H1 (cell line): ENCODE measurements around the gene CLPTM1L.

ENCODE experiments used
- HDAC6 ChIP-seq: IDR thresholded peaks from one replicate; pipeline ENCODE4 v1.7.1; 2012; ENCODE audit warnings: low read depth, mild to moderate bottlenecking, inconsistent platforms, low read length, moderate library complexity
- POLR2AphosphoS5 ChIP-seq: IDR thresholded peaks from 2 replicates; pipeline ENCODE4 v1.6.1; 2011; ENCODE audit warnings: low read depth, low read length
- SIN3A ChIP-seq, 2 experiments: IDR thresholded peaks in 1 of 2; conservative IDR thresholded peaks in 1 of 2; 2 replicates each; pipeline ENCODE4 v1.6.1; 2011 to 2012; ENCODE audit warnings: low read length in 2 of 2, improper control_type of control experiment in 1 of 2, low read depth in 1 of 2, mild to moderate bottlenecking in 1 of 2
- TCF12 ChIP-seq: IDR thresholded peaks from 2 replicates; pipeline ENCODE4 v1.6.1; 2011; ENCODE audit warnings: low read depth, mild to moderate bottlenecking, low read length
- TF ChIP-seq, protein P1 (sequence below): IDR thresholded peaks from 2 replicates; pipeline ENCODE4 v1.6.1; 2012; ENCODE audit warnings: low read length, inconsistent platforms

DNA sequence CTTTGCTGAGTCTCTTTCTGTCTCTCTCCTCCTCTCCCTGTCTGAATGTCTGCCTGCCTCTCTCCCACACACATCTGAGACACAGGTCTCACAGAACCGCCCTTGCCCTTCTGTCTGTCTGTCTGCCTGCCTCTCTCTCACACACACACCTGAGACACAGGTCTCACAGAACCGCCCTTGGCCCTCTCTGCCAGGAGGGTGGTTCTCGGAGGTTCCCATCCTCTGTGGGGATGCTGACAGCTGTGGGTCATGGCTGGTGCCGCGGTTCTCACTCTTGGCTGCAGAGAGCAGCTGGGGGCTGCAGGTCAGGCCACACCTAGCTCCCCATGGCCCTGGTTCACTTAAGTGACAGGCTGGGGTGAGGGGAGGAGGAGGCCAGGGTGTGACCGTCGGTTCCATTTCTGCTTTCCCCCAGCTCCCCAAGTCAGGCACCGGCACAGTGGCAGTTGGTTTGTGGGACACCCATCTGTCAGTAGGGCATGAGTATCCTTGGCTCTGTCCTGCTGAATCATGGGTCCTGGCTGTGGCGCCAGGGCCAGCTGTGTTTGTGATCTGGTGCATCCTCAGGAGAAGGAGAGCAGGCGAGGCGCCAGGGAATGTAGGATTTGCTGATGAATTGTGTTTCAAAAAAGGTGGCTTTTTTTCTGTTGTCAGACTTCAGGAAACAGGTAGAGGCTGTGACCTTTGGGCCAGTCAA lies 42.3 kb upstream of the CLPTM1L start:
- no peak for TF ChIP-seq POLR2AphosphoS5
- TF ChIP-seq, protein P1, sequence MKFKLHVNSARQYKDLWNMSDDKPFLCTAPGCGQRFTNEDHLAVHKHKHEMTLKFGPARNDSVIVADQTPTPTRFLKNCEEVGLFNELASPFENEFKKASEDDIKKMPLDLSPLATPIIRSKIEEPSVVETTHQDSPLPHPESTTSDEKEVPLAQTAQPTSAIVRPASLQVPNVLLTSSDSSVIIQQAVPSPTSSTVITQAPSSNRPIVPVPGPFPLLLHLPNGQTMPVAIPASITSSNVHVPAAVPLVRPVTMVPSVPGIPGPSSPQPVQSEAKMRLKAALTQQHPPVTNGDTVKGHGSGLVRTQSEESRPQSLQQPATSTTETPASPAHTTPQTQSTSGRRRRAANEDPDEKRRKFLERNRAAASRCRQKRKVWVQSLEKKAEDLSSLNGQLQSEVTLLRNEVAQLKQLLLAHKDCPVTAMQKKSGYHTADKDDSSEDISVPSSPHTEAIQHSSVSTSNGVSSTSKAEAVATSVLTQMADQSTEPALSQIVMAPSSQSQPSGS, result no peak
- no peak for TF ChIP-seq TCF12
- no peak for TF ChIP-seq SIN3A (conservative IDR thresholded peaks at IDR 0.05 in 1 of 2, IDR thresholded peaks at IDR 0.05 in 1 of 2; ENCODE audit: low read depth in 1 of 2, low read length in 2 of 2)
- TF ChIP-seq HDAC6, result no peak
